H1 (cell line): ENCODE data around the gene OBSL1. TPM values are rescaled to one million over a fixed set of nuclear protein-coding genes. Genes with fewer than 3 reads are reported as not detected.

ENCODE experiments used
- CTCF ChIA-PET: fragments of 300-600 bp; sonication (Branson Sonifier 250); formaldehyde crosslinking; loops from one replicate; lab custom pipeline; 2021; ENCODE audit not compliant: partially characterized antibody; lab: Charles Lee
- POLR2A ChIA-PET: fragments of 300-600 bp; sonication (Branson Sonifier 250); formaldehyde crosslinking; loops from one replicate; lab custom pipeline; 2021; ENCODE audit warnings: inconsistent platforms; ENCODE audit not compliant: partially characterized antibody; lab: Charles Lee
- DNase-seq, 2 experiments: peaks; one replicate each; pipeline versions ENCODE4 v3.0.0 to v3.0.0-alpha.2; 2010 to 2022; ENCODE audit warnings: low spot score in 2 of 2, low read depth in 1 of 2, mixed read lengths in 1 of 2
- FAIRE-seq: peaks from 2 replicates; lab custom pipeline; 2011; peaks lifted over from hg19 to GRCh38; lab: Jason Lieb, UNC
- H2AFZ ChIP-seq: 2 replicates; pipeline ENCODE4 v1.8.1; 2012; ENCODE audit warnings: low read length, inconsistent platforms
- H2AK5ac ChIP-seq: 2 replicates; pipeline ENCODE4 v1.6.1; 2013; ENCODE audit warnings: low read depth, low read length
- H2BK120ac ChIP-seq: replicated peaks from 2 replicates; pipeline ENCODE3; 2013; ENCODE audit warnings: low read depth, low read length, inconsistent platforms
- H2BK12ac ChIP-seq: 2 replicates; pipeline ENCODE4 v1.6.1; 2013; ENCODE audit warnings: low read depth, low read length
- H2BK15ac ChIP-seq: 2 replicates; pipeline ENCODE4 v1.6.1; 2013; ENCODE audit warnings: low read length
- H2BK20ac ChIP-seq: 2 replicates; pipeline ENCODE4 v1.6.1; 2013; ENCODE audit warnings: low read length
- H2BK5ac ChIP-seq: 2 replicates; pipeline ENCODE4 v1.6.1; 2013; ENCODE audit warnings: low read depth, low read length
- H3K14ac ChIP-seq: 2 replicates; pipeline ENCODE4 v1.6.1; 2013; ENCODE audit warnings: inconsistent platforms; ENCODE audit not compliant: insufficient read length
- H3K18ac ChIP-seq: 2 replicates; pipeline ENCODE4 v1.6.1; 2013; ENCODE audit warnings: low read length; ENCODE audit errors: extremely low read depth
- H3K23ac ChIP-seq: 2 replicates; pipeline ENCODE4 v1.6.1; 2013; ENCODE audit warnings: inconsistent platforms; ENCODE audit not compliant: insufficient read length
- H3K23me2 ChIP-seq: 2 replicates; pipeline ENCODE4 v1.6.1; 2013; ENCODE audit warnings: low read depth, low read length
- H3K27ac ChIP-seq: 2 replicates; pipeline ENCODE4 v1.6.1; 2011; ENCODE audit warnings: low read depth, low read length, inconsistent platforms
- H3K27me3 ChIP-seq, 4 experiments: replicated peaks in 1 of 4; 1 replicate in 1 of 4; 2 replicates in 3 of 4; pipeline versions ENCODE4 v1.6.1 to v1.8.1; 2011 to 2013; ENCODE audit warnings: low read length in 3 of 4, mild to moderate bottlenecking in 3 of 4, inconsistent platforms in 2 of 4, mixed read lengths in 2 of 4, moderate library complexity in 1 of 4; ENCODE audit not compliant: control insufficient read depth in 3 of 4, insufficient read depth in 3 of 4; ENCODE audit errors: extremely low read depth in 1 of 4
- H3K36me3 ChIP-seq, 4 experiments: 2 replicates each; pipeline versions ENCODE4 v1.6.1 to v1.8.1; 2011 to 2013; ENCODE audit warnings: mild to moderate bottlenecking in 4 of 4, low read length in 3 of 4, moderate library complexity in 2 of 4, control low read depth in 1 of 4, inconsistent platforms in 1 of 4; ENCODE audit not compliant: insufficient read depth in 4 of 4, control insufficient read depth in 2 of 4
- H3K4ac ChIP-seq: replicated peaks from 2 replicates; pipeline ENCODE3; 2013; ENCODE audit warnings: low read length, low read depth, mixed read lengths, inconsistent platforms; ENCODE audit not compliant: insufficient read length
- H3K4me1 ChIP-seq, 4 experiments: replicated peaks in 1 of 4; 1 replicate in 1 of 4; 2 replicates in 3 of 4; pipeline versions ENCODE4 v1.6.1 to v1.8.1; 2011 to 2013; ENCODE audit warnings: low read length in 3 of 4, inconsistent platforms in 2 of 4, mixed read lengths in 1 of 4; ENCODE audit not compliant: insufficient read depth in 4 of 4, control insufficient read depth in 3 of 4
- H3K4me2 ChIP-seq, 2 experiments: 2 replicates each; pipeline versions ENCODE4 v1.6.1 to v1.8.1; 2011 to 2013; ENCODE audit warnings: low read depth in 2 of 2, low read length in 2 of 2, control low read depth in 1 of 2, inconsistent platforms in 1 of 2, mild to moderate bottlenecking in 1 of 2; ENCODE audit not compliant: insufficient read depth in 1 of 2
- H3K4me3 ChIP-seq, 4 experiments: fragments of 200-600, 300-600 bp in 1 of 4; sonication (generic), shearing (Covaris generic), sonication (Bioruptor Twin) in 1 of 4; 2 replicates each; pipeline versions ENCODE4 v1.5.1 to v1.8.1; 2011 to 2016; ENCODE audit warnings: low read length in 4 of 4, low read depth in 3 of 4, control low read depth in 2 of 4, inconsistent platforms in 2 of 4, mild to moderate bottlenecking in 2 of 4, mixed read lengths in 1 of 4, moderate library complexity in 1 of 4; ENCODE audit not compliant: insufficient read depth in 2 of 4; ENCODE audit errors: extremely low read depth in 1 of 4
- H3K56ac ChIP-seq: replicated peaks from 2 replicates; pipeline ENCODE3; 2013; ENCODE audit warnings: low read depth, mild to moderate bottlenecking, mixed read lengths, low read length, inconsistent platforms; ENCODE audit not compliant: insufficient read length
- H3K79me1 ChIP-seq: 2 replicates; pipeline ENCODE4 v1.6.1; 2013; ENCODE audit warnings: low read depth, low read length, control low read depth
- H3K79me2 ChIP-seq, 2 experiments: 2 replicates each; pipeline versions ENCODE4 v1.6.1 to v1.8.1; 2012 to 2013; ENCODE audit warnings: low read length in 2 of 2, mild to moderate bottlenecking in 2 of 2, inconsistent platforms in 1 of 2; ENCODE audit not compliant: insufficient read depth in 2 of 2, control insufficient read depth in 1 of 2
- H3K9ac ChIP-seq, 4 experiments: replicated peaks in 1 of 4; 1 replicate in 1 of 4; 2 replicates in 3 of 4; pipeline versions ENCODE4 v1.6.1 to v1.8.1; 2011 to 2013; ENCODE audit warnings: low read depth in 3 of 4, low read length in 3 of 4, control low read depth in 2 of 4, mild to moderate bottlenecking in 2 of 4, moderate library complexity in 2 of 4, inconsistent platforms in 1 of 4; ENCODE audit errors: extremely low read depth in 1 of 4
- H3K9me3 ChIP-seq, 2 experiments: 2 replicates each; pipeline versions ENCODE4 v1.6.1 to v1.8.1; 2012 to 2013; ENCODE audit warnings: mild to moderate bottlenecking in 2 of 2, moderate library complexity in 2 of 2, control low read depth in 1 of 2, inconsistent platforms in 1 of 2, low read depth in 1 of 2, low read length in 1 of 2, mixed read lengths in 1 of 2; ENCODE audit not compliant: insufficient read depth in 2 of 2
- H4K20me1 ChIP-seq, 2 experiments: replicated peaks in 1 of 2; 2 replicates each; pipeline versions ENCODE3 to v1.8.1; 2011 to 2013; ENCODE audit warnings: inconsistent platforms in 2 of 2, low read length in 2 of 2, mild to moderate bottlenecking in 1 of 2; ENCODE audit not compliant: insufficient read depth in 2 of 2, control insufficient read depth in 1 of 2
- H4K5ac ChIP-seq: 2 replicates; pipeline ENCODE4 v1.6.1; 2013; ENCODE audit warnings: low read length, low read depth, mixed read lengths, inconsistent platforms; ENCODE audit not compliant: insufficient read length
- H4K8ac ChIP-seq: 2 replicates; pipeline ENCODE4 v1.8.0; 2013; ENCODE audit warnings: mild to moderate bottlenecking, moderate library complexity, low read length, inconsistent platforms; ENCODE audit not compliant: insufficient read depth; ENCODE audit errors: extremely low read depth
- H4K91ac ChIP-seq: replicated peaks from 2 replicates; pipeline ENCODE3; 2013; ENCODE audit warnings: low read length, mixed read lengths, inconsistent platforms; ENCODE audit not compliant: insufficient read length
- BRCA1 ChIP-seq: IDR thresholded peaks from 2 replicates; pipeline ENCODE4 v1.6.1; 2012; ENCODE audit warnings: low read depth, low read length, improper control_type of control experiment
- EZH2 ChIP-seq: fragments of 200-600 bp; sonication (generic); IDR thresholded peaks from 2 replicates; pipeline ENCODE4 v1.7.1; 2012; ENCODE audit warnings: low read depth, mild to moderate bottlenecking, moderate library complexity, low read length, inconsistent platforms; ENCODE audit not compliant: severe bottlenecking
- HDAC2 ChIP-seq, 2 experiments: fragments of 300-600 bp in 1 of 2; sonication (generic) in 1 of 2; IDR thresholded peaks; 2 replicates each; pipeline ENCODE4 v1.6.1; 2011 to 2012; ENCODE audit warnings: low read depth in 2 of 2, low read length in 2 of 2, mild to moderate bottlenecking in 2 of 2, moderate library complexity in 2 of 2, borderline replicate concordance in 1 of 2, inconsistent platforms in 1 of 2
- HDAC6 ChIP-seq: IDR thresholded peaks from one replicate; pipeline ENCODE4 v1.7.1; 2012; ENCODE audit warnings: low read depth, mild to moderate bottlenecking, inconsistent platforms, low read length, moderate library complexity
- NRF1 ChIP-seq: IDR thresholded peaks from 2 replicates; pipeline ENCODE4 v1.6.1; 2011; ENCODE audit warnings: mild to moderate bottlenecking, low read depth, low read length, improper control_type of control experiment
- POU5F1 ChIP-seq: IDR thresholded peaks from 2 replicates; pipeline ENCODE4 v1.6.1; 2011; ENCODE audit warnings: low read depth, mild to moderate bottlenecking, low read length, moderate library complexity
- RAD21 ChIP-seq, 2 experiments: IDR thresholded peaks in 1 of 2; conservative IDR thresholded peaks in 1 of 2; 2 replicates each; pipeline ENCODE4 v1.6.1; 2011; ENCODE audit warnings: low read depth in 2 of 2, low read length in 2 of 2, improper control_type of control experiment in 1 of 2, inconsistent platforms in 1 of 2, mild to moderate bottlenecking in 1 of 2, moderate library complexity in 1 of 2
- SIN3A ChIP-seq, 2 experiments: IDR thresholded peaks in 1 of 2; conservative IDR thresholded peaks in 1 of 2; 2 replicates each; pipeline ENCODE4 v1.6.1; 2011 to 2012; ENCODE audit warnings: low read length in 2 of 2, improper control_type of control experiment in 1 of 2, low read depth in 1 of 2, mild to moderate bottlenecking in 1 of 2
- SP2 ChIP-seq: IDR thresholded peaks from 2 replicates; pipeline ENCODE4 v1.6.1; 2012; ENCODE audit warnings: mild to moderate bottlenecking, low read length, inconsistent platforms
- TEAD4 ChIP-seq: IDR thresholded peaks from 2 replicates; pipeline ENCODE4 v1.6.1; 2012; ENCODE audit warnings: low read depth, low read length, inconsistent platforms, mixed read lengths
- WGBS, 2 experiments: shearing (Covaris generic) in 1 of 2; methylation state at CpG; one replicate each; pipeline versions ENCODE4 v1.1.6 to v1.1.7; 2013 to 2015; ENCODE audit warnings: low lambda C conversion rate in 2 of 2, mixed read lengths in 2 of 2, inconsistent platforms in 1 of 2, low coverage in 1 of 2, missing lambda C conversion rate in 1 of 2; ENCODE audit not compliant: insufficient replicate concordance in 2 of 2, insufficient coverage in 1 of 2, insufficient read length in 1 of 2; ENCODE audit errors: extremely low coverage in 1 of 2, missing lambda C conversion rate in 1 of 2; 5-methylcytosine and 5-hydroxymethylcytosine counted together
- polyA plus RNA-seq, 7 experiments: library from polyadenylated mRNA; depleted of rRNA in 3 of 7; stranded (reverse) in 5 of 7; unstranded in 2 of 7; fragments of >200 nt in 5 of 7; fragments of 200-250 nt in 2 of 7; gene quantifications; 1 replicate in 5 of 7; 2 replicates in 1 of 7; 4 replicates in 1 of 7; pipeline versions ENCODE4 v1.2.1 to v1.2.3, GENCODE V29; 2011 to 2013; ENCODE audit warnings: missing spikeins in 2 of 7, mixed read lengths in 2 of 7
- total RNA-seq: library from RNA; stranded (reverse); fragmentation: NEBNext Ultra II Directional; extraction: Animal tissue kit (Norgen Biotek cat#: 25700); gene quantifications from 2 replicates; pipeline ENCODE4 v1.2.1, GENCODE V29; 2021

Gene OBSL1
- total and polyA plus RNA-seq, 2 of the 8 experiments (the other 6 are each of a cell fraction or from before 2014, with no cell fraction given), result 116 to 127 TPM

DNA sequence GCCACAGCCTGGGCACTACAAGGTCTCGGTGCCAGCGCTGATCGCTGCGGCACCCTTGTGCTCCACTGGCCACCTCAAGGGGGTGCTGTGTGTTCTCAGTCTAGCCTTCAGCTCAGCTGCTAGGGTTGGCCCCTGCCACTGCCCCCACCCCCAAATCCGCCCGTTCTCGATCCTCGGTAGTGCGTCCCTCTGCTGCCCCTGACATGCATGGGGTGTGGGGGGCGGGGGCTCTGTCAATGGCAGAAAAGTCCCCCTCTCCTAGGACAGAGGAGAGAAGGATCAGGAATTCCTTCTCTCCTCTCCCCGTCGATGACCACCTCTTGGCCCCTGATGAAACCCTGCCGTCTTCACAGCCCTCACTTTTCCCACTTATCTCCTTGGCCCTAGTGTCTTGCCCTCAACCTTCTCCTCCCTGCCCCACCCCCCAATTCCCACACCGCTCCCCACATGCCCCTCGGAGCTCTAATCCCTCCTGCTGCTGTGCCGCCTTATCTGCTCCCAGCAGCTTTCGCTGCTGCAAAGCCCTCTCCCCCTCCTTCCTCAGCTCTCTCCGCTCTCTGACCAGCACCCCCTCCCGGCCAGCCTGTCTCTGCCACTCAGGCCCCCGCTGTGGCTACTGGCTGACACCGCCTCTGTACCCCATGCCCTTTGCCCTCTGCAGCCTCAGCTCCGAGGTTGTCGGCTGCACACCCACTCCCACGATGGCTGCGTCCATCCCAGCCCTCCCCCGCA, 61.4 kb downstream of the OBSL1 start:
- FAIRE-seq (peak; percentile 24), DNase-seq (peak in 1 of 2 experiments; percentile 91)
- WGBS, 2 experiments, result 3% methylated on average over 21 of the region's 26 CpGs; no CpG with 5 or more reads in 1 of the 2 experiments
- Histone ChIP-seq H3K56ac (no peak overlapping the region), H4K91ac (peak overlapping the region; percentile 87), H3K9me3 (no peaks in the 10 kb centered on the region), H3K4ac (no peak overlapping the region), H4K8ac (no peak overlapping the region), H3K4me2 (peak overlapping the region; percentile 40 to 97), H2BK12ac (peak overlapping the region; percentile 84; the same call in 1 of the 2 replicates), H3K23ac (no peak overlapping the region), H3K36me3 (no peaks in the 10 kb centered on the region), H3K27ac (no peak overlapping the region), H3K79me2 (no peaks in the 10 kb centered on the region), H4K20me1 (peaks cover 0 to 2% of the 10 kb centered on the region in 2 experiments), H2BK20ac (0 out of 2 replicates have a peak overlapping the region, but pooled peaks have one; percentile 86), H3K9ac (no peak overlapping the region), H3K4me1 (peaks cover 7 to 76% (median 65%) of the 10 kb centered on the region in 4 experiments), H3K18ac (peak overlapping the region; percentile 48), H3K23me2 (peaks cover 6% of the 10 kb centered on the region), H4K5ac (no peak overlapping the region), H2BK120ac (no peak overlapping the region), H3K27me3 (peaks cover 2 to 37% (median 34%) of the 10 kb centered on the region in 4 experiments), H2BK15ac (no peak overlapping the region), H2AFZ (no peak overlapping the region), H2BK5ac (peak overlapping the region; percentile 85; the same call in 1 of the 2 replicates), H3K79me1 (no peaks in the 10 kb centered on the region), H3K14ac (no peak overlapping the region), H3K4me3 (peak overlapping the region; percentile 27 to 56 (median 50); a peak in 7 of 8 replicates), H2AK5ac (no peak overlapping the region)
- ChIA-PET POLR2A (interaction anchor here (0.6 to 11.0 kb wide), 7 partner anchors 10 to 188 kb away, joined by 3 to 216 read pairs (median 4); partner anchors contain the start of gene GMPPA), CTCF (interaction anchor here (0.7 to 113.1 kb wide), 19 partner anchors 15 to 1608 kb away, joined by 3 to 7248 read pairs (median 4); partner anchors contain the start of genes DES, DNPEP, GMPPA and SPEG)
- TF ChIP-seq BRCA1, result no peak
- no peak; a peak in 1 of 4 replicates for TF ChIP-seq HDAC2 (IDR thresholded peaks at IDR 0.05; ENCODE audit: borderline replicate concordance in 1 of 2, low read depth in 2 of 2, low read length in 2 of 2)
- TF ChIP-seq EZH2, result peak; percentile 22
- no peak for TF ChIP-seq POU5F1
- no peak for TF ChIP-seq SP2
- TF ChIP-seq SIN3A (conservative IDR thresholded peaks at IDR 0.05 in 1 of 2, IDR thresholded peaks at IDR 0.05 in 1 of 2; ENCODE audit: low read depth in 1 of 2, low read length in 2 of 2), result peak; percentile 42 to 51; a peak in 1 of 4 replicates
- peak; percentile 38 to 57; a peak in 3 of 4 replicates for TF ChIP-seq RAD21 (IDR thresholded peaks at IDR 0.05 in 1 of 2, conservative IDR thresholded peaks at IDR 0.05 in 1 of 2; ENCODE audit: low read depth in 2 of 2, low read length in 2 of 2)
- TF ChIP-seq TEAD4, result 0 out of 2 replicates have a peak, but pooled peaks have one; percentile 23
- no peak for TF ChIP-seq HDAC6
- TF ChIP-seq NRF1, result no peak
